Lower leg skin (tissue), 3 donors: ENCODE results near the gene ANAPC1.
"Not testable (repeated sequence)": the region's sequence is repeated elsewhere in the genome, so short reads cannot be mapped to it uniquely, and the experiment has no call there.

Experiments
- CTCF ChIP-seq, 3 donors: fragments of 450-650 bp; IDR thresholded peaks; one replicate each; pipeline ENCODE4 v1.5.1; 2016; ENCODE audit warnings: antibody characterized with exemption in 3 of 3, mild to moderate bottlenecking in 3 of 3, moderate library complexity in 2 of 3
- POLR2A ChIP-seq, 2 donors: fragments of 450-650 bp; IDR thresholded peaks; one replicate each; pipeline ENCODE4 v1.6.1; 2016 to 2017; ENCODE audit warnings: antibody characterized with exemption in 2 of 2, mild to moderate bottlenecking in 1 of 2, moderate library complexity in 1 of 2

- TF ChIP-seq CTCF, POLR2A (IDR thresholded peaks at IDR 0.05): not testable (repeated sequence)
Measured at GRCh38 chr2:111729812-111730458, 154.1 kb downstream of the ANAPC1 start.
